HepG2 (cell line): Measurements from ENCODE around the gene INHBE. TPM values are rescaled to one million over a fixed set of nuclear protein-coding genes. Genes with fewer than 3 reads are reported as not detected.
A peak's percentile ranks its signal among the peaks of the same experiment; 100 is the strongest.

ENCODE experiments used
- ATAC-seq: fragments of 200-7000 bp; cut with Tn5 transposase; 3 replicates; pipeline ENCODE4 v1.9.1; 2020; ENCODE audit warnings: mild to moderate bottlenecking, moderate library complexity
- BruUV-seq: library from RNA; stranded (reverse); fragments of 400-500 nt; replicated peaks from 2 replicates; lab custom pipeline; 2021; lab: Mats Ljungman, UMichigan
- CTCF ChIA-PET: fragments of 300-600 bp; formaldehyde crosslinking; extraction: SDS; loops from one replicate; lab custom pipeline; 2021; ENCODE audit warnings: low total read pairs, inconsistent platforms, low intra/inter-chr PET ratio; lab: Yijun Ruan, JAX
- POLR2A ChIA-PET: fragments of 350-600 bp; sonication (Branson Sonifier 250); formaldehyde crosslinking; loops from one replicate; lab custom pipeline; 2020; ENCODE audit warnings: antibody characterized with exemption, inconsistent platforms; lab: Yijun Ruan, JAX
- DNase-seq: peaks from one replicate; pipeline ENCODE4 v3.0.0-alpha.2; 2015; ENCODE audit warnings: low spot score
- FAIRE-seq: peaks from 3 replicates; lab custom pipeline; 2011; peaks lifted over from hg19 to GRCh38; lab: Jason Lieb, UNC
- H2AFZ ChIP-seq: one replicate; pipeline ENCODE4 v1.6.1; 2011; ENCODE audit warnings: low read length, inconsistent platforms
- H3K27ac ChIP-seq: fragments of 300-600 bp; 3 replicates; pipeline ENCODE4 v1.8.0; 2011; ENCODE audit warnings: mixed run types, mild to moderate bottlenecking, mixed read lengths, low read length, inconsistent platforms; ENCODE audit not compliant: insufficient read depth; ENCODE audit errors: extremely low read length
- H3K27me3 ChIP-seq, 2 experiments: fragments of 200-600 bp in 1 of 2; 2 replicates in 1 of 2; 3 replicates in 1 of 2; pipeline versions ENCODE4 v1.6.0 to v1.8.0; 2011; ENCODE audit warnings: low read length in 2 of 2, mild to moderate bottlenecking in 2 of 2, moderate library complexity in 2 of 2, inconsistent platforms in 1 of 2; ENCODE audit not compliant: insufficient read depth in 2 of 2, control insufficient read depth in 1 of 2
- H3K36me3 ChIP-seq, 2 experiments: fragments of 200-600 bp in 1 of 2; replicated peaks in 1 of 2; 2 replicates in 1 of 2; 3 replicates in 1 of 2; pipeline versions ENCODE4 v1.5.1 to v1.8.0; 2011; ENCODE audit warnings: low read length in 2 of 2, inconsistent platforms in 1 of 2; ENCODE audit not compliant: insufficient read depth in 2 of 2, control insufficient read depth in 1 of 2
- H3K4me1 ChIP-seq: 2 replicates; pipeline ENCODE4 v1.5.1; 2012; ENCODE audit warnings: low read length, inconsistent platforms; ENCODE audit not compliant: insufficient read depth
- H3K4me2 ChIP-seq: 2 replicates; pipeline ENCODE4 v1.6.0; 2011; ENCODE audit warnings: low read depth, low read length, inconsistent platforms
- H3K4me3 ChIP-seq, 3 experiments: fragments of 200-600 bp in 1 of 3; sonication (generic), shearing (Covaris generic) in 1 of 3; replicated peaks in 1 of 3; 2 replicates each; pipeline ENCODE4 v1.5.1; 2011 to 2016; ENCODE audit warnings: low read length in 3 of 3, inconsistent platforms in 2 of 3, low read depth in 2 of 3, mild to moderate bottlenecking in 2 of 3, control low read depth in 1 of 3, mixed read lengths in 1 of 3; ENCODE audit not compliant: insufficient read depth in 1 of 3
- H3K79me2 ChIP-seq: one replicate; pipeline ENCODE4 v1.6.1; 2011; ENCODE audit warnings: low read length, inconsistent platforms; ENCODE audit not compliant: insufficient read depth
- H3K9ac ChIP-seq: 2 replicates; pipeline ENCODE4 v1.6.0; 2011; ENCODE audit warnings: mild to moderate bottlenecking, low read depth, low read length, inconsistent platforms; ENCODE audit not compliant: insufficient read depth
- H3K9me3 ChIP-seq: 2 replicates; pipeline ENCODE4 v1.5.1; 2012; ENCODE audit warnings: mild to moderate bottlenecking, low read length
- H4K20me1 ChIP-seq: 2 replicates; pipeline ENCODE4 v1.6.0; 2011; ENCODE audit warnings: inconsistent platforms, mild to moderate bottlenecking, low read length, moderate library complexity; ENCODE audit not compliant: insufficient read depth
- CREM ChIP-seq, 2 experiments: sonication (generic) in 1 of 2; formaldehyde crosslinking in 1 of 2; IDR thresholded peaks; 2 replicates each; pipeline versions ENCODE4 v1.4.0 to v1.6.1; 2016 to 2020; ENCODE audit warnings: antibody characterized with exemption in 1 of 2, mild to moderate bottlenecking in 1 of 2, missing genetic modification reagents in 1 of 2
- EED ChIP-seq: sonication (generic); formaldehyde crosslinking; IDR thresholded peaks from 2 replicates; pipeline ENCODE4 v1.5.0; 2020; ENCODE audit warnings: mild to moderate bottlenecking, missing genetic modification reagents
- FOXP1 ChIP-seq, 2 experiments: fragments of 450-650 bp in 1 of 2; IDR thresholded peaks; 2 replicates each; pipeline ENCODE4 v1.6.1; 2017 to 2018; ENCODE audit warnings: antibody characterized with exemption in 1 of 2
- HMGXB4 ChIP-seq, 2 experiments: sonication (generic) in 1 of 2; formaldehyde crosslinking in 1 of 2; IDR thresholded peaks; 2 replicates each; pipeline versions ENCODE4 v1.4.0 to v1.6.1; 2018 to 2020; ENCODE audit warnings: missing genetic modification reagents in 2 of 2, borderline replicate concordance in 1 of 2, low read depth in 1 of 2, mild to moderate bottlenecking in 1 of 2, missing biosample characterization in 1 of 2
- KDM3A ChIP-seq: IDR thresholded peaks from 2 replicates; pipeline ENCODE4 v1.6.1; 2018; ENCODE audit warnings: low read depth, missing compliant biosample characterization
- KLF11 ChIP-seq: IDR thresholded peaks from 2 replicates; pipeline ENCODE4 v1.6.1; 2016; ENCODE audit warnings: missing compliant biosample characterization
- MED1 ChIP-seq: sonication (generic); formaldehyde crosslinking; IDR thresholded peaks from 2 replicates; pipeline ENCODE4 v1.4.0; 2020; ENCODE audit warnings: missing genetic modification reagents
- RERE ChIP-seq: IDR thresholded peaks from 2 replicates; pipeline ENCODE4 v1.6.1; 2016; ENCODE audit warnings: low read depth, missing genetic modification reagents, missing compliant biosample characterization
- ZNF326 ChIP-seq: sonication (generic); formaldehyde crosslinking; IDR thresholded peaks from 2 replicates; pipeline ENCODE4 v1.4.0; 2020; ENCODE audit warnings: missing genetic modification reagents, borderline replicate concordance
- ZNF414 ChIP-seq: sonication (generic); formaldehyde crosslinking; IDR thresholded peaks from 2 replicates; pipeline ENCODE4 v1.5.0; 2020; ENCODE audit warnings: missing genetic modification reagents
- ZNF484 ChIP-seq: sonication (generic); formaldehyde crosslinking; IDR thresholded peaks from 2 replicates; pipeline ENCODE4 v1.5.1; 2020; ENCODE audit warnings: mild to moderate bottlenecking, low read depth, missing genetic modification reagents, borderline replicate concordance
- ZNF562 ChIP-seq: sonication (generic); formaldehyde crosslinking; IDR thresholded peaks from 2 replicates; pipeline ENCODE4 v1.8.0; 2022; ENCODE audit warnings: missing genetic modification reagents, borderline replicate concordance
- WGBS: methylation state at CpG from one replicate; pipeline ENCODE4 v1.1.6; 2017; ENCODE audit warnings: low lambda C conversion rate; 5-methylcytosine and 5-hydroxymethylcytosine counted together
- in situ Hi-C: cut with HindIII; loops from 2 replicates; pipeline ENCODE4 v1.10.0; 2017; ENCODE audit warnings: low pct_unique_long_range_greater_than_20kb; ENCODE audit not compliant: extremely low pct_ligation_motif_present
- intact Hi-C: fragments of 100-400 bp; cut with micrococcal nuclease; formaldehyde crosslinking; loops from one replicate; pipeline ENCODE4 v1.10.0; 2022; ENCODE audit not compliant: unreplicated experiment
- polyA plus RNA-seq, 8 experiments: library from polyadenylated mRNA; depleted of rRNA in 3 of 8; stranded (reverse) in 7 of 8; unstranded in 1 of 8; fragments of >200 nt; fragmentation: Illumina TruSeq in 4 of 8; extraction: Trizol in 4 of 8; gene quantifications; 2 replicates each; pipeline versions ENCODE4 v1.2.1 to v1.2.3, GENCODE V29; 2011 to 2016; ENCODE audit warnings: low read depth in 4 of 8, missing spikeins in 1 of 8, mixed read lengths in 1 of 8; ENCODE audit not compliant: insufficient read depth in 1 of 8
- total RNA-seq, 5 experiments: library from RNA; depleted of rRNA; stranded (reverse); fragments of >200 nt; fragmentation: Illumina TruSeq; extraction: Trizol; gene quantifications; 2 replicates each; pipeline ENCODE4 v1.2.3, GENCODE V29; 2016; ENCODE audit warnings: low read depth in 1 of 5
- TF ChIP-seq, protein P1 (sequence below): sonication (generic); formaldehyde crosslinking; IDR thresholded peaks from 2 replicates; pipeline ENCODE4 v1.4.0; 2020; ENCODE audit warnings: missing genetic modification reagents

Gene INHBE
- total and polyA plus RNA-seq, 2 of the 13 experiments (the other 11 are each of a cell fraction or from before 2014, with no cell fraction given), result 17.0 to 32.0 TPM

GRCh38 chr12:57451233-57451778 is 3.8 kb upstream of the INHBE start:
- in situ Hi-C loops (loop anchor here (5.0 kb wide), 1 partner anchor 144 kb away; no protein-coding TSS in a partner anchor), intact Hi-C loops (loop anchor here (5.0 to 10.0 kb wide), 2 partner anchors 189 to 697 kb away; partner anchors contain the start of gene PRIM1)
- peak overlapping the region; percentile 80 for H3K4me2 ChIP-seq
- no TSS peak for BruUV-seq
- FAIRE-seq, result peak; percentile 99
- H3K27me3 ChIP-seq, result no peaks in the 10 kb centered on the region; a peak in 1 of 5 replicates
- H4K20me1 ChIP-seq, result no peaks in the 10 kb centered on the region
- CTCF ChIA-PET, result interaction anchor here (6.1 kb wide), 1 partner anchor 144 kb away, joined by 66 read pairs; no protein-coding TSS in a partner anchor
- H3K79me2 ChIP-seq, result peaks cover 10% of the 10 kb centered on the region
- no peak overlapping the region for H2AFZ ChIP-seq
- no peaks in the 10 kb centered on the region for H3K9me3 ChIP-seq
- H3K4me3 ChIP-seq, result peak overlapping the region in 2 of 3 experiments; percentile 17 to 58; a peak in 2 of 6 replicates
- H3K4me1 ChIP-seq, result peaks cover 64% of the 10 kb centered on the region
- H3K36me3 ChIP-seq, result no peaks in the 10 kb centered on the region
- DNase-seq, result peak; percentile 94
- peak overlapping the region; percentile 58 for H3K27ac ChIP-seq
- POLR2A ChIA-PET, result interaction anchor here (1.0 to 6.4 kb wide), 6 partner anchors 14 to 144 kb away, joined by 3 to 99 read pairs (median 13); partner anchors contain the start of genes INHBC and R3HDM2
- H3K9ac ChIP-seq, result peak overlapping the region; percentile 39
- ATAC-seq, result peak; percentile 47
- 3% methylated on average over 6 of the region's 6 CpGs for WGBS
- TF ChIP-seq CREM (IDR thresholded peaks at IDR 0.05) (peak; percentile 91), CREM (CRISPR knock-in tag; IDR thresholded peaks at IDR 0.05) (no peak), KLF11 (CRISPR knock-in tag) (no peak), MED1 (CRISPR knock-in tag) (peak; percentile 96), FOXP1 (IDR thresholded peaks at IDR 0.05) (no peak), FOXP1 (CRISPR knock-in tag; IDR thresholded peaks at IDR 0.05) (peak; percentile 90), ZNF326 (CRISPR knock-in tag) (no peak), EED (CRISPR knock-in tag) (no peak), ZNF562 (CRISPR knock-in tag) (no peak), ZNF484 (no peak), RERE (CRISPR knock-in tag) (peak; percentile 92), HMGXB4 (CRISPR knock-in tag; IDR thresholded peaks at IDR 0.05; ENCODE audit: borderline replicate concordance in 1 of 2, low read depth in 1 of 2) (peak in 1 of 2 experiments; percentile 78; a peak in 2 of 4 replicates), KDM3A (CRISPR knock-in tag) (peak; percentile 95; the same call in 1 of the 2 replicates), ZNF414 (CRISPR knock-in tag) (peak; percentile 90; the same call in 1 of the 2 replicates)
- TF ChIP-seq, protein P1, sequence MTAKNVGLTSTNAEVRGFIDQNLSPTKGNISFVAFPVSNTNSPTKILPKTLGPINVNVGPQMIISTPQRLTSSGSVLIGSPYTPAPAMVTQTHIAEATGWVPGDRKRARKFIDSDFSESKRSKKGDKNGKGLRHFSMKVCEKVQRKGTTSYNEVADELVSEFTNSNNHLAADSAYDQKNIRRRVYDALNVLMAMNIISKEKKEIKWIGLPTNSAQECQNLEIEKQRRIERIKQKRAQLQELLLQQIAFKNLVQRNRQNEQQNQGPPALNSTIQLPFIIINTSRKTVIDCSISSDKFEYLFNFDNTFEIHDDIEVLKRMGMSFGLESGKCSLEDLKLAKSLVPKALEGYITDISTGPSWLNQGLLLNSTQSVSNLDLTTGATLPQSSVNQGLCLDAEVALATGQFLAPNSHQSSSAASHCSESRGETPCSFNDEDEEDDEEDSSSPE (CRISPR knock-in tag), result peak; percentile 75; the same call in 1 of the 2 replicates
